Measurements from ENCODE around the gene RMP24.

RMP24 gene

GRCh38 chr18:35934891-35935290 is 37.6 kb upstream of the RMP24 start:
- 30% methylated on average over 2 of the region's 5 CpGs; no CpG with 5 or more reads in 1 of the 2 experiments for WGBS, 2 experiments (ENCODE audit: extremely low coverage in 2 of 2, insufficient read length in 1 of 2)
- Histone ChIP-seq H2BK5ac (ENCODE audit: low read depth, low read length, poor library complexity, severe bottlenecking) (no peak overlapping the region), H3K27me3 (ENCODE audit: control insufficient read depth, insufficient read depth, low read length) (peaks cover 4% of the 10 kb centered on the region), H4K5ac (ENCODE audit: low read depth, low read length) (no peak overlapping the region), H2AFZ (replicated peaks; ENCODE audit: low read length, poor library complexity) (no peak overlapping the region), H3K9me1 (ENCODE audit: insufficient read depth, low read length) (no peaks in the 10 kb centered on the region), H3K36me3 (ENCODE audit: control insufficient read depth, insufficient read depth, low read length) (no peaks in the 10 kb centered on the region), H4K91ac (ENCODE audit: insufficient read depth, low read depth, low read length) (no peak overlapping the region), H2BK120ac (ENCODE audit: low read depth, low read length) (no peak overlapping the region), H3K4me3 (ENCODE audit: insufficient read depth, low read depth, low read length) (no peak overlapping the region), H4K20me1 (ENCODE audit: insufficient read depth, low read length) (no peaks in the 10 kb centered on the region), H3K9me3 (ENCODE audit: control insufficient read depth, insufficient read depth, low read length) (no peaks in the 10 kb centered on the region), H2BK20ac (ENCODE audit: low read depth, low read length) (no peak overlapping the region), H3K14ac (replicated peaks; ENCODE audit: low read depth, low read length) (no peak overlapping the region), H3K23ac (ENCODE audit: low read depth, low read length) (no peak overlapping the region), H3K4me2 (ENCODE audit: low read depth, low read length) (no peak overlapping the region), H3K56ac (ENCODE audit: extremely low read depth, insufficient read depth, low read length) (no peak overlapping the region), H2AK5ac (ENCODE audit: low read depth, low read length) (no peak overlapping the region), H3K4ac (ENCODE audit: low read depth, low read length) (no peak overlapping the region), H2AK9ac (replicated peaks; ENCODE audit: low read depth, low read length, poor library complexity) (no peak overlapping the region), H2BK15ac (ENCODE audit: low read depth, low read length) (no peak overlapping the region), H3K18ac (ENCODE audit: low read depth, low read length) (no peak overlapping the region), H4K8ac (ENCODE audit: low read depth in 2 of 2, low read length in 2 of 2) (no peak overlapping the region), H3K27ac (ENCODE audit: insufficient read depth, low read length) (no peak overlapping the region), H3K79me1 (ENCODE audit: low read depth in 1 of 2, low read length in 2 of 2) (no peaks in the 10 kb centered on the region), H3K9ac (ENCODE audit: low read depth, low read length) (no peak overlapping the region), H3K4me1 (ENCODE audit: control insufficient read depth, insufficient read depth, low read length) (no peaks in the 10 kb centered on the region)
- dilution Hi-C loops (cut with HindIII; ENCODE audit: low sequenced_read_pairs, unreplicated experiment), result no loop called here
- ATAC-seq (ENCODE audit: low read depth) (no peak), DNase-seq (no peak)
- in situ Hi-C loops (cut with MboI; ENCODE audit: low sequenced_read_pairs), result no loop called here
- POLR2A ChIA-PET (ENCODE audit: unreplicated experiment), result no interaction called here
- CTCF ChIA-PET, result no interaction called here
- no peak for TF ChIP-seq RFX5 (IDR thresholded peaks at IDR 0.05; ENCODE audit: low read depth, low read length)
- TF ChIP-seq ELK1 (IDR thresholded peaks at IDR 0.05; ENCODE audit: borderline replicate concordance, low read depth, low read length), result no peak
- TF ChIP-seq CHD1 (IDR thresholded peaks at IDR 0.05; ENCODE audit: low read depth, low read length), result no peak
- TF ChIP-seq POLR2A (IDR thresholded peaks at IDR 0.05; ENCODE audit: low read depth, low read length), result no peak
- TF ChIP-seq MXI1 (IDR thresholded peaks at IDR 0.05; ENCODE audit: borderline replicate concordance, low read depth, low read length), result no peak
- intact Hi-C loops (cut with micrococcal nuclease), result no loop called here
- BruUV-seq (replicated peaks), result no TSS peak

Data from IMR-90 (cell line).